Heart left ventricle (tissue), 13 donors: Measurements from ENCODE around the gene BCKDHA.

ENCODE experiments used
- POLR2A ChIP-seq, 2 donors: fragments of 450-650 bp; IDR thresholded peaks; one replicate each; pipeline ENCODE4 v1.6.1; 2017; ENCODE audit warnings: antibody characterized with exemption in 2 of 2, mild to moderate bottlenecking in 2 of 2, moderate library complexity in 2 of 2
- TF ChIP-seq, protein P1 (sequence below), 12 donors: fragments of 200-600 bp; sonication (generic) in 4 of 12; IDR thresholded peaks; one replicate each; pipeline versions ENCODE4 v1.5.0 to v1.8.0; 2018 to 2022; ENCODE audit warnings: antibody characterized with exemption in 12 of 12, mild to moderate bottlenecking in 5 of 12
- donor health status: ischemic (EF 13 %, LVEDD 7.1; RV severe dilation, severe dysfunction).
- donor health status: DM: no; HTN: yes; CAD: no.
- donor health status: DM: no; HTN: no; CAD: no.
- donor health status: ischemic (EF 25% LVEDD 6.9; RV normal size, moderate dysfunction).
- donor health status: ischemic (EF 25% LVEDD 5.7; RV mildly dilated, moderate dysfunction).
- donor health status: ischemic (EF 35%, LVEDD 5.7; RV mildly dilated, moderate dysfunction).
- donor health status: nonischemic (EF 11% LVEDD 7.7; RV severe dilation, severe dysfunction).
- donor health status: DM: yes; HTN: yes; CAD: no.
- donor health status: PGD.
- donor health status: ischemic (EF 29% LVEDD 5.4; RV normal size, mild dysfunction).
- donor health status: nonischemic (EF 23%, LVEDD 6.1; RV moderate dilation, normal function).

DNA sequence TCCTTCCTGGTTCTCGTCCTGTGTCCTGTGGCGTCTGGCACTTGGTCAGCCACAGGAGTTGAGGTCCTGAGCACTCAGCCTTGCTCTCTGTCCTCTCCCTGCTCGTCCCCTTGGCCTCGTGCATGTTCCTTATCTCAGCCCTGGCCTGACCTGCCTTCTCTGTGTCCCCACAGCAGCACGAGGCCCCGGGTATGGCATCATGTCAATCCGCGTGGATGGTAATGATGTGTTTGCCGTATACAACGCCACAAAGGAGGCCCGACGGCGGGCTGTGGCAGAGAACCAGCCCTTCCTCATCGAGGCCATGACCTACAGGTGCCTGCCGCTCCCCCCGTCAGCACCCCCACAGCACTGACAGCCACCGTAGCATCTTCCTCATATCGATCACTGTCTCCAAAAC lies 24.8 kb downstream of the BCKDHA start:
- TF ChIP-seq, protein P1, sequence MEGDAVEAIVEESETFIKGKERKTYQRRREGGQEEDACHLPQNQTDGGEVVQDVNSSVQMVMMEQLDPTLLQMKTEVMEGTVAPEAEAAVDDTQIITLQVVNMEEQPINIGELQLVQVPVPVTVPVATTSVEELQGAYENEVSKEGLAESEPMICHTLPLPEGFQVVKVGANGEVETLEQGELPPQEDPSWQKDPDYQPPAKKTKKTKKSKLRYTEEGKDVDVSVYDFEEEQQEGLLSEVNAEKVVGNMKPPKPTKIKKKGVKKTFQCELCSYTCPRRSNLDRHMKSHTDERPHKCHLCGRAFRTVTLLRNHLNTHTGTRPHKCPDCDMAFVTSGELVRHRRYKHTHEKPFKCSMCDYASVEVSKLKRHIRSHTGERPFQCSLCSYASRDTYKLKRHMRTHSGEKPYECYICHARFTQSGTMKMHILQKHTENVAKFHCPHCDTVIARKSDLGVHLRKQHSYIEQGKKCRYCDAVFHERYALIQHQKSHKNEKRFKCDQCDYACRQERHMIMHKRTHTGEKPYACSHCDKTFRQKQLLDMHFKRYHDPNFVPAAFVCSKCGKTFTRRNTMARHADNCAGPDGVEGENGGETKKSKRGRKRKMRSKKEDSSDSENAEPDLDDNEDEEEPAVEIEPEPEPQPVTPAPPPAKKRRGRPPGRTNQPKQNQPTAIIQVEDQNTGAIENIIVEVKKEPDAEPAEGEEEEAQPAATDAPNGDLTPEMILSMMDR (IDR thresholded peaks at IDR 0.05): no peak
- no peak for TF ChIP-seq POLR2A (IDR thresholded peaks at IDR 0.05)
